ENCODE results near the gene PRPF40B.
"Not testable (repeated sequence)": the region's sequence is repeated elsewhere in the genome, so short reads cannot be mapped to it uniquely, and the experiment has no call there.

The PRPF40B gene

DNA sequence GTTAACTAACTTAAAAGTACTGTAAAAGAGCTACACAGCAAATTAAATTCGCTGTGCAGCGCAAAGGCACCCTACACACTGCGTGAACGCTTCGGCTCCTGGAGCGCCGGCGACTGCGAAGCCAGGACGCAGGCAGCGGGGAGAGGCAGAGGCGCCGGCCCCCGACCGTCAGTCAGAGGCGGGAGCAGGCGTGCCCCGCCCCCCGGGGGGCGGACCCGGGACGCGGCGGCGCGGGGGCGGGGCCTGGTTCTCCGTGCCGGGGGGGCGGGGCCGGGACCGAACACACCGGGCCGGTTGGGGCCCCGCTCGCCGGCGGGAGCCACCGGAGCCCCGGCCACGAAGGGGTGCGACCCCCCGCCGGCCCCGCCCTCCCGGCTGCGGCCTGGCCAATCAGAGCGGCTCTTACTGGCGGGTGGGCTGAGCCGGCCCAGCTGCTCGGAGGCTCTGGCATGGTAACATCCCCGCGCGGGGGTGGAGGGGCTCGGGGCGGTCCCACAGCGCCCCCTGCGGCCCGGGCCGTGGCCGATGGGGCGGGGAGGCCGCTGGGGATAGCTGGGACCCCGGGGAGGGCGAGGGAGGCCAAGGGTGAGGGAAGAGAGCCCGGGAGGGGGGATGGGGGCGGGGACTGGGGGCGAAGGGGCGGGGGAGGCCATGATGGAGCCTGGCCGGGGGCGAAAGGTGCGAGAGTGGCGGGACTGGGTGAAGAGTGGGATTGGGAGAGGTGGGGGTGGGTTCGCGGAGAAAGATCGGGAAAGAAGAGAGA lies at the start of gene PRPF40B:
PRPF40B (plus strand) TSS at position 420 of the 763 bp plus-strand sequence; CDS start at position 450, 30 bp downstream.
- no peak for DNase-seq (ENCODE audit: low read depth, low spot score)

DNA sequence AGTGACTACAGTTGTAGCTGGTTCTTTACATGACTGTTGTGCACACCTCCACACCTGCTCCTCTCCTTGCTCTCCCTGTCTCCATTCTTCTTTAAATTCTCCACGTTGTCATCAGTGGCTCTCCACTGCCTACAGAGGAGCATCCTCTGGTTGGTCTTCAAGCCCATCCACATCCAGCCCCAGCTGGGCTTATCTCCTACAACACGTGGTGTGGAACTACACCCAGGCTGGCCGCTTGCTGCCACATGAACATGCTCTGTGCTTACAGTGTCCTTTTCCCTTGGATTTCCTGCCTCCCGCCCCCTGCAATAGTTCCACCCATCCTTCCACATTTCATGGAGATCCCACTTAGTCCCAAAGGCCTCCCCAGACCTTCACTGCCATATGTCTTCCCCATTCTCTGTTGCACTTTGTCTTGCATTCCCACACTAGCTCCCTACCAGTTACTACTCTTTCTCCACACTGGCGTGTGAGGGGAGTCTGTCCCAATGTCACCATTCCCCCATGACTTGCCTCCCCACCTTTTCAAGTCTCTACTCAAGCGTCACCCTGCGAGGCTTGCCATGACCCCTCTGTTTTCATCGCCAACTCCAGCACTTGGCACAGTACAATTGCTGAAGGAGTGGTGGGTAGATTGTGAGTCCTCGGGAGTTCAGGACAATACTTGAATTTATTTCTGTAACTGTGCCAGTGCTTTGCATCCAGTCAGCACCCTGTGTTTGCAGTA lies 45.6 kb upstream of the PRPF40B start:
- DNase-seq (ENCODE audit: low read depth, low spot score), result no peak

DNA sequence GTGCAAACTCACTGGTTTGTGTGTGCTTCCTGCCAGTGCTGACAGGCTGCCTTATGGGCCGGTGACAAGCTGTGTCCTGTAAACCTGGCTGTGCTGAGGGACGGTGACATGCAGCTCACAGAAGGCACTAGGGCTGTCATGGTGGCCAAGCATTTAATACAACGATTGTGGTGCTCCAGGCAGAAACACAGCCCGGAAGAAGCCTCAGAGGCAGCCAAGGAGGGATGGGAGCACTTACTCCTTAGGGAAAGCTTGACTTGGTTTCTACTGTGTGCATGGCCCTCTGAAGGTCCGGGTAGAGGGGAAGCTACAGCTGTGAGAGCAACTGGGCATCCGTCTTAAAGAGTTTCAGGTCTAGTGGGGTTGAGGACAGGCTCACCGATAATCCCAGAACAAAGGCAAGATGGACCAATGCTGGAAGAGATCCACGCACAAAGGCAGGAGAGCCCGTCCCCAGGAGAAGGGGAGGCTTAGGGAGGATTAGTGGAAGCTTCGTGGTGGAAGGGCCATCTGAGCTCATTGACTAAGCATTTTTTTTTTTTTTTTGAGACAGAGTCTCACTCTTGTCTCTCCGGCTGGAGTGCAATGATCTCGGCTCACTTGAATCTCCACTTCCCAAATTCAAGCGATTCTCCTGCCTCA lies 44.8 kb upstream of the PRPF40B start:
- DNase-seq (ENCODE audit: low read depth, low spot score), result no peak

DNA sequence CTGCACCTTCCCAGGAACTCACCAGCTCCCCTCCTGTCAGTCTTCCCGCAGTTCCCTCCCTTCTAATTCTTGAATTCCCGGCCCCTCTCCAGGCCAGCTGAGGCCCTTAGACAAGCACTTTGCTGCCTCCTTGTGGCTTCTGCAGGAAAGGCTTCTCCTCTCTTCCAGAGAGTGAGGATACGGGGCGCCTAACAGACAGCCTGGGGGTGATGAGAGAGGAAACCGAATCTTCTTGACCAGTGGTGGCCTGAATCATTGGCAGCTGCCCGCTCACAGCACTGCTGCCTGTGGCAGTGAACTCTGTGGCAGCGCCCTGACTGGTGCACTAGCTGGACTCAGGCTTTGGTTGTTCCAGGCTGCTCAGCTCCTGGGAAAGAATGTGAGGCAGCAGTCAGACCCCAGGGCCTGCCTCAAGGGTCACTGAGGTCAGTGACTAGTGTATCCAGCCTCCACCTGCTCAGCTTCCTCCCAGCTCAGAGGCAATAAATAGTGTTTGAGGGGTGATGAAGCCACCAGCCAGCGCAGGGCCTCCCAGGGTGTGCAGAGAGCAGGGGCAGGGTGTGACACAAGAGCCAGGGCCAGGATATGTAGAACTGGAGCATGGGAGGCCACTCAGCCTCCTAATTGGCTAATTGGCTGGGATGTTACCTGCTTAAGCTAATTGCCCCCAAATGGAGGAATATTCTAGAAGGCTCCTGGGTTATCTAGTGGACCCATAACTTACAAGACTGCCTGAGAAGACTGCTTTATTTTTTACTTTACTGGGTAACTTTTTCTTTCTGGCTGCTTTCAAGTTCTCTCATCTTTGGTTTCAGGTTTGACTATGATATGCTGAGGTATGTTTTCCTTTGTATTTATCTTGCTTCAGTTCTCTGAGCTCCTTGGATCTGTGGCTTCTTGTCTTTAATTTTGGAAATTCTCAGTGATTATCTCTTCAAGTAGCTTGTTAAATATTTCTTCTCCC lies 42.5 kb upstream of the PRPF40B start:
- peak; percentile 83 for DNase-seq (ENCODE audit: low read depth, low spot score)

DNA sequence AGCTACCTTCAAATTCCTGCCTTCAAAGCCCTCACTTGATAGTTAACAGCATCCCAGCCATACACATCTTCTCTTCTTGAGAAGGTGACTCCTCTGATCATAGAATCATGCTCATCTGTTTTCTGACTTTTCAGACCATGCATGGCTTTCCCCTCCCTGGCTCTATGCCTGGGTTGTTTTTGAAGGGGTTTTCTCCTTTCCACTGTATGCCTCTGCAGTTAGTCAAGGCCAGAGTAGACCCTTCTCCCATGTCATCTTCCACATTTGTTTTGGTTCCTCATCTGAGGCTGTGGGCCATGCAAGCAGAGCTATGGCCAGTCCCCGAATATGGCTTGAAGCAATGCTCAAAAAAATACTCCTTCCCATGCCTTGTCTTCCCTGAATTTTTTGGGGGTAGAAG lies 41.2 kb upstream of the PRPF40B start:
- no peak for DNase-seq (ENCODE audit: low read depth, low spot score)

DNA sequence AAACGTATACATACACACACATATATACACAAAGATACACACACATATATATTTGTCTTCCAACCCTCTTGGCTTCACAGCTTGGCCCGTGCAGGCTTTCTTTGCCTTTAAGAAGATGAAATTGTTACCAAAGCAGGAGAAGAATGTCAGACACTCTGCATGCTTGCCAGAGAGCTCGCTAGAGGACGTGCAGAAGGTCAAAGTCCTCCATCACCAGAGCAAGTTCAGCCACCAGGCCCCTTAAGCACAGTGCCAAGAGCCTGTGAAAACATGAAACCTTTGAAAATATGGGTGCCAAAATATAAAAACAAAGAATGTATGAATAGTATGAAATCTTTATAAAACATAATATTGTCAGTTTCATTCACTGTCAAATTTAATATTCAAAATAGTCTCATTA lies 40.5 kb upstream of the PRPF40B start:
- DNase-seq (ENCODE audit: low read depth, low spot score), result no peak

DNA sequence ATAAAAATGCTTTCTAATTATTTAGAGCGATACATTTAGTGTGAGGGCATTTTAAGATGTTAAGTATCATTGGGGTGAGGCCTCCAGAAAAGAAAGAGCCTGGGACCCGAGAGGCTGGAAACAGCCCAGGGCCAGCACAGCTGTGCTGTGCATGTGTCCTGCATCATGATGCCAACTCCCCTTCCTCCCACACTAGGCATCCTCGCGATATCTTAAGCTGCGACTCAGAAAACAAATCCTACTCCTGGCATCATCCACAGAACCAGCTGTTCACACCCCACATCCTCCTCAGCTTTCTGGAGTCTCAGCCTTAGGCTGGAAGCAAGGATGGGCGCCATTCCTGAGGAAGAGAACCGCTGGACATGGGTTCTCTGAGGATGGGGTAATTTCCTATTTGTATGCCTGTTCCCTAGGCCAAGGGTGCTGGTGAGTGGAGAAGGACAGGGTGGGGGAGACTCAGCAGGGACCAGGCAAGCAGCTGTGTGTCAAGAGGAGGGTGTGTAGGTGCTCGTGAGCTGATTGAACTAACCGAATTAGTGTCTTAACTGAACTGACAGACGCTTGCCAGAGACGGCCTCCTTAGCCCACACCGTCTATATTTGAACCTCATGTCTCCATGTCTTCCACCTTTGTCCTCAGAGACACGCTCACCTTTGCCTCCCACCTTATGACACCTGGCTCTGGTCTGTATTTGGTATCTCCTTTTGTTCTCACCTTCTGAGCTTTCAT lies 39.8 kb upstream of the PRPF40B start:
- no peak for DNase-seq (ENCODE audit: low read depth, low spot score)

DNA sequence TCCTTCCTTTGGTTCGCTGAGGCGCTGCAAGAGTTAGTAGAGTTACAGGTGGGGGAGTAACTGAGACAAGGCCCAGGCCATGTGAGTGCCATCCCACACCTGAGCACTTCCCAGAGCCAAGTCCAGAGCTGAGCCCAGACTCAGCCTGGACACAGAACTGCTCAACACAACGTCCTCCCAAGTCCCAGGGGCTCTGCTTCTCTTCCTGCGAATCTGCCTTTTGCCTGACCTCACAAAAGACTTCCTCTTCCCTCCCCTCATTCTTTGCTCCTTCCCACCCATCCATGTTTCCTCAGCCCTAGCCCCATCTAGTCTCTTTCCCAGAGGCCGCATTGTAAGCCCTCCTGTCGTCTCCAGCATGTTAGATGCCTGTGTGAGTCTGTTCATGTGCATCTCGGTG lies 38.8 kb upstream of the PRPF40B start:
- no peak for DNase-seq (ENCODE audit: low read depth, low spot score)

DNA sequence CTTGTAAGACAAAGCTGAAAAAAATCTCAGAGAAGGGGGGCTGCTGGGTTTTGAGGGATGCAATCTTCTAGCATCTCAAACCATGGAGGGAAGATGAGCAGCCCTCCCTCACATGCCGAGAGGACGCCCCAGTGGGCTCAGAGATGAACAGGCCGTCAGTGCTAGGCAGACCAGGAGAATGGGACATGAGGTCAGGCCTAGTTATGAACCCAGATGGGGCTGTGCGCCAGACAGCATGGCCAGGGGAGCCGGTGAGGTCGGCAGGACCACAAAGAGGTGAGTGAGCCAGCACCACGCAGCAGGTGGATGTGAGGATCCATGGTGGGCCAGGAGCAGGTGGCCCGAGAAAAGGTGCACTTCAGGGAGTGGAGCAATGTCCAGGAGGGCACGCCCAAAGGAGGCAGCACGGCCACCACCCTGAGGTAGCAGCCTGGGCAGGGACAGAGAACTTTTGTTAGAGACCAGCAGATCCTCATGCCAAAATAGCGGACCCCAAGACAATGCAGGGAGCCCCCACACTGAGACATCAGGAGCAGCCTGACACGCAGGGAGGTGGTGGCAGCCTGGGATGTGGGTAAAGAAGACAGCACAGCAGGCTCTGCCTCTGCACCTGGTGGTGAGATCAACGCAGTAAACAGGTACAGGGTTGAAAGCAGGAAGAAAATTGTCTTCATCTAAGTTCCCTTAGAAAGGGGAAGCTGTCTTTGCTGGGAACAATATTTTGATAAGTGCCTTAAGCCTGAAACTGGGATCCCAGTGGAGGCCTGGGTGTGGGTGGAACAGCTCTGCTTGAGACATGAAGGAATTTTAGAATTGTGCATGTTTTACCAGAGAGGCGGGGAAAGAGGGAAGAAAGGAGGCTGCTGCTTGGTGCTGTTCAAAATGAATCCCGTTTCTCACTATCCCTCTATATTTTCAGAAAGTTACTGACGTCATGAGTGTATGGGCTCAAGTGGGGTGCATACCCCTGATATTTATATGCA lies 37.6 kb upstream of the PRPF40B start:
- no peak for DNase-seq (ENCODE audit: low read depth, low spot score)

DNA sequence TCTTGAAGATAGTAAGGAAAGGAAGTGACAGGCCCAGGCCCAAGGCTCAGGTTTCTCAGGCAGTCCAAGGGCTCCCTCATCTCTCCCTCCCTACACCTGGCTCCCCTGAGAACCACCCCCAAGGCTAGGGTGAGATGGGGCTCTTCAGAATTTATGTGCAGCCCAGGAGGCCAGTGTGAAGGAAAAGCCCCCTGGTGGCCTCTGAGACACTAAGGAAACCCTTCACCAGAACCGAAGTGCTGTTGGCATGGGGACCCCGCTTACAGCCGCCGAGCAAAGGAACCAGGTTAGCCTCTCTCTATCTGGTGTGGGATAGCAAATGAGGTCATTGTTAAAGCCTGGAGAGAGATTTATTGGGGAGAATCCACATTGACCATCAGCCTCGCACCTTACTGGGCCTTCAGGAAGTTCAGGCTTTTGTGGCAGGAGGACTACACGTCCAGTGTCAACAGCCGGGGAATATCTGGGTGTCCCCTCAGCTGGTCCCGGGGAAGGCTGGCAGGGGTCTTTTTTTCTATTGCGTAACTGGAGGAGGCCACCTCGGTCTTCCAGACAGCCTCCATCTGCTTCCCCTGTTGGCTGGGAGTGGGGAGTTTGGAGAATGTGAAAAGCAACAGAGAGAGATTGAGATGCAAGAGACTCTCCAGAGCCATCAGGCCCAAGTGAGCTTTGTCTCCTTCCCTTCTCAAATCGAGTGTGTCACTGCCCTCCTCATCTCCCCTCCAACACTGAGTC lies 36.0 kb upstream of the PRPF40B start:
- DNase-seq (ENCODE audit: low read depth, low spot score), result no peak

DNA sequence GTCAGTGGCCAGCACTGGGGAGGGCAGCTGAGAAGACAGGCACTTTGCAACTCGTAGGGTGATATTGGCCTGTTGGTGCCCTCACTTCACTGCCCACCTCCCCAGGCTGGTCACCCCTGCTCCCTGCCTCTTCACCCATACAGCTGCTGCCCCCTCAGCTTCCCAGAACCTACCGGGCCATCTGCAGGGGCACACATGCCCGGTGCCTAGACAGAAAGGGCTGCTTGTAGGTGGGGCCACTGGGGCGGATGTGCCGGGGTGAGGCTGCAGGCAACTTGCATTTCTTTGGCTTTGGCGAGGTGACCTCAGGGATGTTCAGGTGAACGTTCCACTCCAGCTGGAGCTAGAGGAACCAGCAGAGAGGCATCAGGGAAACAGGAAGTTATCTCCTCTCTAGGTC lies 35.1 kb upstream of the PRPF40B start:
- no peak for DNase-seq (ENCODE audit: low read depth, low spot score)

DNA sequence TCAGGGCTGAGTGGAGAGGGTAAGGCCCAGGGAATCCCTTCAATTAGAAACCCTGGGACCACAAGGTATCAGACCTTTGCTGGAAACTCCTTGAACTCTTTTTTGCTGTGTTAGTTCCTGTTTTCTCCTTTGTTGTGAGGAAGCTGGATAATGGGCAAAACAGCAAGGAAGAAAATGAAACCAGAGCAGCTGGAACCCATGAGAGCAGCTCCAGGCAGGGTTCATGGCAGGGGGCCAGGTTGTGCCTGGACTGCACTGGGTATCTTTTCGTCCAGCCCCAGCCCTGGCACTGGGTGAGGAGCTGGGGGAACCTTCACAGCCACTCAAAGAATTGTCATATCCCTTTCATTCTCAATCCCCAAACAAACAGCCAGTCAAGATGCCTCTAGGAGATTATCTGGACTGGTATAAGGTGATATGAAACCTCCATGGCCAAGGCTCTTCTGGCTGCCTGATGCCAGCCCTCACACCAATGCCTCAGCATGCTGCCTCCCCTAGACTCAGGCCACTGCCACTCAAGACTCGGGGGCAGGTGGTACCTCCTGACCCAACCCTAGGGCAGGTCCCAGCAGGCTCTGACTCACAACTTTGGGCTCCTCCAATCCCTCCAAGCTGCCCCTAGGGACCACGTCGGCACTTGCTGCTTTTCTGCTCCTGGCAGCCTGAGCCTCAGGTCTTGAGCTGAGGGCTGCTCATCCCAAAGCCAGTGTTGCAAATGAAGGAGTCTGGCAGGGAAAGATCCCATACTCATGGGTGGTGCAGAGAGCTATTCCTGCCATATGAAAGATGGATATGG lies 34.4 kb upstream of the PRPF40B start:
- no peak for DNase-seq (ENCODE audit: low read depth, low spot score)

DNA sequence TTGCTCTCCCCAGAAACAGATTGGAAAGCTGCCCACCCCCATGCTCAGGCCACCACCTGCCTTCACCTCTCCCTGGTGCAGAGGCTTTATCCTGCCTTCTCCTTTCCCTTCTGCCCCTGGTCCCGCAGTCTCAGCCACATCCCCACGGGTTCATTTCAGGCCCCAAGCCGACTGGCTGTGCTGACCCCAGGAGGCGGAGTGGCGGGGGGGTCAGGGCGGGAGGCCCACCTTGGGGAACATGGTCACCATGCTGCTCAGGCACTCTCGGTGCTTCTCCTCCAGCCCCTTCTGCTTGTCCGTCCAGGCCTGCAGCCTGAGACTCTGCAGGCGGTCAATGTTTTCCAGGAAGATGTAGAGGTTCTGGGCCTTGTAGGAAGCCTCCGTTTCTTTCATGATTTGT lies 24.8 kb upstream of the PRPF40B start:
- no peak for DNase-seq (ENCODE audit: low read depth, low spot score)

DNA sequence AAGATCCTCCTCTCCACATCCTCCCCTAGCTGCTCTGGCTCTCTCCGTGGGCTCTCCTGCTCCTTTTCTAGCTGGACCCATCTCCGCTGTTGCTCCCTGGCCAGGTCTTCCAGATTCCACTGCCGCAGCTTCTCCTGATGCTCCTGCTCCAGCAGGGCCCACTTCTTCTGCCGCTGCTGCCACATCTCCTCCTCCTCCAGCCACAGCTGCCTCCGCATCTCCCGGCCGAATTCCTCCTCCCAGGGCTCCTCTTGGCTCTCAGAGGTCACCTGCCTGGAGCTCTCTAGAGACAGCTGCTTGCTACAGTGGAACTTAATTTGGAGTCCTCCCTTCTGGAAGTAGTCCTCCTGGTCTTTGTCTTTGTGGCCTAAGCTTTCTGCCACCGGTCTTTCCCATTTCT lies 23.4 kb upstream of the PRPF40B start:
- DNase-seq (ENCODE audit: low read depth, low spot score), result no peak

DNA sequence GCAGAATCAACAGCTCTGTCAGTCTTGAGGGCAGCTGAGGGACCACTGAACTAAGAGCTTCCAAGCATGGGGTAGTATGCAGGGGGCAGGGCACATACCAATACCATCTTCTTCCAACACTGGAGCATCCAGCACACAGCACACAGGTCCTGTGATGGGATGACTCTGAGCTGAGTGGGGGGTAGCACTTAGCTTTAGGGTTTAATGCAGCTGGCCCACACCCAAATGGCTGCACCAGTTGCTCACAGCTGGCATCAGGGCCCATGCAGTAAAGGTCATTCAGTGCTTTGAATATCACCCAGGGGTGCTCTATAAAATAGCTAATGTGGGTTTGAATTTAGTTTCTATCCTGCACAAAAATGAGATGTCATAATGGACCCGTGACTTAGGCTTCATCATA lies 19.6 kb upstream of the PRPF40B start:
- DNase-seq (ENCODE audit: low read depth, low spot score), result no peak

DNA sequence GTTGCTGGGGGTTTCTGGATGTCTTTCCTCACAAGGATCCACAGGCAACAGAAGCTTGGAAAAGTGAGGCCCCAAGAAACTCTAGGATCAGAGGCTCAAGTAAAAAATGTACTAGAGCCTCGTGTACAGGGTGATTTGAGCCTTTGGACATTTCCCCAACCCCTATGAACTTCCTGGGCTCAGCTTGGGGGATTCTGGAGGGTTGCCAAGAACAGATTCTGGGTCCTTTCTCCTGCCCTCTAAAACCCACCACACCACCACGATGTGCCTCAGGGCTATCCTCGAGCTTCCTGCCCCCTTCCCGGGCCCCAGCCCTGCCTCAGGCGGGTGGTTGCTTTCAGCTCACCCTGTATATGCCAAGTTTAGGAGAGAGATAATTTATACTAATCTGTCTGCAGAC lies 18.5 kb upstream of the PRPF40B start:
- no peak for DNase-seq (ENCODE audit: low read depth, low spot score)

DNA sequence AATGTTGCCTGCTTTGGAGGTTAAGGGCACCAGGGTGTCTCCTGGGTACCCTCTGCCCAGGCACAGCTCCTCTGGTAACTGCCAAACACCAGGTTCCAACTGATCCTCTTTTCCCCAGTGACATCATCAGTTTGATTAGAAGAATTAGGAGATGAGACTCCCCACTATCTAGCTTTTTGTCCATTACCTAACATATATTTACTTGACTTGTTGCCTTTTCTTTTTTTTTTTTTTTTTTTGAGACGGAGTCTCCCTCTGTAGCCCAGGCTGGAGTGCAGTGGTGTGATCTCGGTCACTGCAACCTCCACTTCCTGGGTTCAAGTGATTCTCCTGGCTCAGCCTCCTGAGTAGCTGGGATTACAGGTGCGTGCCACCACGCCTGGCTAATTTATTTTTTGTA lies 17.8 kb upstream of the PRPF40B start, which contains the start of gene FAM186B:
FAM186B (minus strand) TSS at position 101 of the 400 bp plus-strand sequence. CDS start 162 bp downstream, outside the sequence.
- not testable (repeated sequence) for DNase-seq (ENCODE audit: low read depth, low spot score)

Measured in iPS DF 19.7 (cell line).